ENCODE measurements around the gene CAV3. TPM values are rescaled to one million over a fixed set of nuclear protein-coding genes. Genes with fewer than 3 reads are reported as not detected.

CAV3 gene
- total and polyA plus RNA-seq, 10 of the 15 experiments (the other 5 are each of a cell fraction or from before 2014, with no cell fraction given), result not detected

- no peak for TF ChIP-seq SKIL (IDR thresholded peaks at IDR 0.05; ENCODE audit: low read depth, poor library complexity, severe bottlenecking)
- TF ChIP-seq KLF5 (IDR thresholded peaks at IDR 0.05; ENCODE audit: partially characterized antibody), result no peak
Measured at GRCh38 chr3:8759038-8759707, 25.6 kb downstream of the CAV3 start (continued).

GRCh38 chr3:8760091-8760490, 26.5 kb downstream of the CAV3 start:
- WGBS (ENCODE audit: insufficient coverage, insufficient replicate concordance, low lambda C conversion rate, missing lambda C conversion rate), result 87% methylated on average over 5 of the region's 5 CpGs
- in situ Hi-C loops (cut with MboI) (no loop called here), intact Hi-C loops (cut with micrococcal nuclease; ENCODE audit: unreplicated experiment) (no loop called here)
- ChIA-PET RAD21 (ENCODE audit: unreplicated experiment) (no interaction called here), SMC1A (ENCODE audit: uncharacterized antibody, unreplicated experiment) (no interaction called here), CTCF (interaction anchor here (5.0 kb wide), 1 partner anchor 10 kb away, joined by 38 read pairs; the partner anchor contains the start of gene OXTR), POLR2A (no interaction called here)
- Histone ChIP-seq H3K4me2 (ENCODE audit: control insufficient read depth, insufficient read depth) (no peak overlapping the region), H3K27ac (ENCODE audit: control insufficient read depth, insufficient read depth) (no peak overlapping the region), H3K36me3 (ENCODE audit: control insufficient read depth in 2 of 2, insufficient read depth in 2 of 2, low read length in 1 of 2) (peaks cover 0 to 1% of the 10 kb centered on the region in 2 experiments; a peak in 1 of 4 replicates), H3K79me2 (ENCODE audit: control insufficient read depth, insufficient read depth, low read length) (no peaks in the 10 kb centered on the region), H3K27me3 (replicated peaks in 1 of 2; ENCODE audit: control insufficient read depth in 2 of 2, insufficient read depth in 2 of 2, low read length in 1 of 2) (no peaks in the 10 kb centered on the region), H2AFZ (ENCODE audit: control insufficient read depth, low read depth, low read length) (no peak overlapping the region), H4K20me1 (ENCODE audit: control insufficient read depth, insufficient read depth) (no peaks in the 10 kb centered on the region), H3K9me3 (replicated peaks; ENCODE audit: control insufficient read depth, insufficient read depth, low read length) (no peaks in the 10 kb centered on the region), H3K9ac (ENCODE audit: control insufficient read depth, insufficient read depth, low read length) (no peak overlapping the region), H3K4me3 (no peak overlapping the region), H3K4me1 (ENCODE audit: control insufficient read depth, insufficient read depth, low read length) (no peaks in the 10 kb centered on the region; the same call in 1 of the 2 replicates)
- BruUV-seq (replicated peaks), result no TSS peak
- FAIRE-seq (no peak), ATAC-seq (no peak), DNase-seq (ENCODE audit: low read depth, low spot score) (no peak)
- TF ChIP-seq USF1 (IDR thresholded peaks at IDR 0.05; ENCODE audit: borderline replicate concordance, extremely low read length, insufficient read depth, low read depth, low read length), result no peak
- TF ChIP-seq JUND (IDR thresholded peaks at IDR 0.05; ENCODE audit: low read depth, low read length), result no peak
- no peak for TF ChIP-seq RELB (IDR thresholded peaks at IDR 0.05; ENCODE audit: low read depth)
- no peak for TF ChIP-seq CBFB (IDR thresholded peaks at IDR 0.05; ENCODE audit: low read depth)
- no peak for TF ChIP-seq WRNIP1 (IDR thresholded peaks at IDR 0.05; ENCODE audit: borderline replicate concordance, low read depth, low read length)
- no peak for TF ChIP-seq CHD2 (IDR thresholded peaks at IDR 0.05; ENCODE audit: borderline replicate concordance, low read depth, low read length)
- no peak for TF ChIP-seq PML (IDR thresholded peaks at IDR 0.05; ENCODE audit: low read length)
- no peak for TF ChIP-seq CTCF (IDR thresholded peaks at IDR 0.05 in 2 of 3, conservative IDR thresholded peaks at IDR 0.05 in 1 of 3; ENCODE audit: control insufficient read depth in 2 of 3, extremely low read depth in 1 of 3, insufficient read depth in 1 of 3, low read depth in 3 of 3, low read length in 3 of 3)
- no peak for TF ChIP-seq MAX (IDR thresholded peaks at IDR 0.05; ENCODE audit: low read depth, low read length)
- no peak for TF ChIP-seq BRCA1 (IDR thresholded peaks at IDR 0.05; ENCODE audit: low read depth, low read length)
- TF ChIP-seq RB1 (IDR thresholded peaks at IDR 0.05; ENCODE audit: borderline replicate concordance), result no peak
- no peak for TF ChIP-seq KLF5 (IDR thresholded peaks at IDR 0.05; ENCODE audit: partially characterized antibody)
- no peak for TF ChIP-seq RBBP5 (conservative IDR thresholded peaks at IDR 0.05)
- TF ChIP-seq ZNF384 (IDR thresholded peaks at IDR 0.05; ENCODE audit: borderline replicate concordance, low read depth, low read length), result no peak
